Right kidney (tissue), 9 donors: Measurements from ENCODE around the gene SLC44A3.
A peak's percentile ranks its signal among the peaks of the same experiment; 100 is the strongest.

Source experiments
- DNase-seq: peaks from one replicate; pipeline ENCODE4 v3.0.0-alpha.2; 2016
- long read RNA-seq, 8 donors: transcript quantifications; one replicate each; lab custom pipeline, GENCODE V29; 2026

The SLC44A3 gene
- long read RNA-seq, donor 1, transcript SLC44A3-201 (15 exons, 2,388 nt) = major isoform, 8 of 411 reads
- long read RNA-seq, donor 1, partial matches to known transcripts = 359 of 411 reads
- long read RNA-seq, donor 1, other reads (novel, unspliced or antisense) = 40 of 411 reads
- long read RNA-seq, donor 2, partial matches to known transcripts = 0 of 5 reads
- long read RNA-seq, donor 2, other reads (novel, unspliced or antisense) = 0 of 5 reads
- long read RNA-seq, donor 3, partial matches to known transcripts = 0 of 4 reads
- long read RNA-seq, donor 3, other reads (novel, unspliced or antisense) = 0 of 4 reads
- long read RNA-seq, donor 4, partial matches to known transcripts = 237 of 256 reads
- long read RNA-seq, donor 4, other reads (novel, unspliced or antisense) = 10 of 256 reads
- long read RNA-seq, donor 5, transcript SLC44A3-201 (15 exons, 2,388 nt) = major isoform, 6 of 8 reads
- long read RNA-seq, donor 5, partial matches to known transcripts = 0 of 8 reads
- long read RNA-seq, donor 5, other reads (novel, unspliced or antisense) = 0 of 8 reads
- long read RNA-seq, donor 6, partial matches to known transcripts = 5 of 10 reads
- long read RNA-seq, donor 6, other reads (novel, unspliced or antisense) = 0 of 10 reads
- long read RNA-seq, donor 7, partial matches to known transcripts = 17 of 24 reads
- long read RNA-seq, donor 7, other reads (novel, unspliced or antisense) = 0 of 24 reads
- long read RNA-seq, donor 8, transcript SLC44A3-204 (14 exons, 2,061 nt) = major isoform, 5 of 25 reads
- long read RNA-seq, donor 8, partial matches to known transcripts = 15 of 25 reads
- long read RNA-seq, donor 8, other reads (novel, unspliced or antisense) = 0 of 25 reads

GRCh38 chr1:94819945-94820746 lies at the start of gene SLC44A3:
SLC44A3 (plus strand) TSS chr1:94820357; CDS start chr1:94820452, 95 bp downstream.
- DNase-seq = peak; percentile 74

- DNase-seq = no peak
These were observed 47.9 kb upstream of the SLC44A3 start for GRCh38 chr1:94772230-94772641.

- DNase-seq = no peak
These were observed 47.3 kb upstream of the SLC44A3 start for GRCh38 chr1:94772845-94773244.

GRCh38 chr1:94773296-94773809 lies 46.8 kb upstream of the SLC44A3 start:
- DNase-seq = no peak

GRCh38 chr1:94773931-94774422 lies 46.2 kb upstream of the SLC44A3 start:
- DNase-seq = no peak

- no peak for DNase-seq
These were observed 43.7 kb upstream of the SLC44A3 start for GRCh38 chr1:94776474-94776873.

- no peak for DNase-seq
These were observed 42.9 kb upstream of the SLC44A3 start for GRCh38 chr1:94777281-94777680.

- DNase-seq = no peak
These were observed 41.3 kb upstream of the SLC44A3 start for GRCh38 chr1:94778808-94779207.

GRCh38 chr1:94783342-94784189 lies 36.6 kb upstream of the SLC44A3 start:
- no peak for DNase-seq

- no peak for DNase-seq
These were observed 36.0 kb upstream of the SLC44A3 start for GRCh38 chr1:94784190-94784515.

GRCh38 chr1:94787691-94788090 lies 32.5 kb upstream of the SLC44A3 start:
- DNase-seq = no peak

- no peak for DNase-seq
These were observed 29.9 kb upstream of the SLC44A3 start for GRCh38 chr1:94790246-94790645.

GRCh38 chr1:94790670-94791069 lies 29.5 kb upstream of the SLC44A3 start:
- no peak for DNase-seq

- no peak for DNase-seq
These were observed 27.5 kb upstream of the SLC44A3 start for GRCh38 chr1:94792473-94793295.

GRCh38 chr1:94793296-94793656 lies 26.9 kb upstream of the SLC44A3 start:
- DNase-seq = no peak

GRCh38 chr1:94795434-94795833 lies 24.7 kb upstream of the SLC44A3 start:
- DNase-seq = no peak

GRCh38 chr1:94796266-94796665 lies 23.9 kb upstream of the SLC44A3 start:
- DNase-seq = no peak

- DNase-seq = no peak
These were observed 22.9 kb upstream of the SLC44A3 start for GRCh38 chr1:94797291-94797690.

- DNase-seq = no peak
These were observed 22.1 kb upstream of the SLC44A3 start for GRCh38 chr1:94798054-94798453.

- DNase-seq = no peak
These were observed 21.7 kb upstream of the SLC44A3 start for GRCh38 chr1:94798462-94798861.
